Measurements from ENCODE around the gene CLK3.

Gene CLK3

DNA sequence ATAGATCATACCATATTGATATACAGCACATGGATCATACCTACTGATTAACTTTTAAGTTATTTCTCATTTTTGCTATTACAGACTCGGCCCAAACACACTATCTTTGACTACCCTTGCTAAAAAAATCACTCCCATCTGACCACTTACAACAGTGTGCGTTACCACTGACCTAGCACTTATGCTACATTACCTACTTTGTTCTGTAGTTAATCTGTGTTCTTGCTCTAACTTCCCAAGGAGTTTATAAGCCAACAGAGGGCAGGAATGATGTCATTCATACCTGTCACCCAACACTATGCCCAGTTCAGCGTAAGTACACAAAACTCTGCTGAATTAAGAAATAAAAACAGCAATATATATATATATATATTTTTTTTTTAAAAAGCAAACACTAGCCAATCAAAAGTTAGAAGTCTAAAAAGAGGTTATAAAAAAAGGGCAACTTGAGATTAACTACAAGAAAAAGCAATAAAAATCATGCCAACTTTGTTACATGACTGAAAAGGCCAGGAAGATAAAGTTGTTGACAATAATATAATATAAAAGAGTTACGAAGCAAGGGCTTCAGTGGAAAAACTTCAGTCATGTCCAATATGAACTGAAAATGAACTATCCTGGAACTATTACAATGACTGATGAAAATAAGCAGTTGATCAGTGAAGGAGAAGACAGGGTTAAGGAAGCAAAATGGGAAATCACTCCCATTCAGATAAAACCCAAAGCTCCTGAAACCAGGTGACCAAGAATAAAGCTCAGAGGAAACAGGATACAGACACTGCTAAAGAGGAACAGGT lies 46.6 kb downstream of the CLK3 start:
- Histone ChIP-seq H4K20me1 (ENCODE audit: low read depth, low read length) (no peaks in the 10 kb centered on the region), H3K9me3 (ENCODE audit: insufficient read depth, low read length) (no peaks in the 10 kb centered on the region), H3K9ac (ENCODE audit: low read length) (no peak overlapping the region), H3K4me2 (ENCODE audit: low read depth, low read length, poor library complexity, severe bottlenecking) (no peak overlapping the region), H3K4me3 (ENCODE audit: insufficient read depth, low read length, poor library complexity, severe bottlenecking) (no peak overlapping the region), H2AFZ (ENCODE audit: low read depth, low read length, severe bottlenecking) (no peak overlapping the region), H3K27ac (ENCODE audit: low read depth, low read length) (no peak overlapping the region), H3K36me3 (ENCODE audit: low read length) (peaks cover 5% of the 10 kb centered on the region; the same call in 1 of the 2 replicates), H3K9me2 (replicated peaks; ENCODE audit: insufficient read depth, low read length) (no peaks in the 10 kb centered on the region), H3F3A (ENCODE audit: insufficient read depth) (0 out of 2 replicates have a peak, but pooled peaks cover 4% of the 10 kb centered on the region), H3K27me3 (ENCODE audit: low read length) (no peaks in the 10 kb centered on the region), H3K79me2 (ENCODE audit: insufficient read depth, low read length) (0 out of 2 replicates have a peak, but pooled peaks cover 11% of the 10 kb centered on the region)
- TF ChIP-seq, protein P1, sequence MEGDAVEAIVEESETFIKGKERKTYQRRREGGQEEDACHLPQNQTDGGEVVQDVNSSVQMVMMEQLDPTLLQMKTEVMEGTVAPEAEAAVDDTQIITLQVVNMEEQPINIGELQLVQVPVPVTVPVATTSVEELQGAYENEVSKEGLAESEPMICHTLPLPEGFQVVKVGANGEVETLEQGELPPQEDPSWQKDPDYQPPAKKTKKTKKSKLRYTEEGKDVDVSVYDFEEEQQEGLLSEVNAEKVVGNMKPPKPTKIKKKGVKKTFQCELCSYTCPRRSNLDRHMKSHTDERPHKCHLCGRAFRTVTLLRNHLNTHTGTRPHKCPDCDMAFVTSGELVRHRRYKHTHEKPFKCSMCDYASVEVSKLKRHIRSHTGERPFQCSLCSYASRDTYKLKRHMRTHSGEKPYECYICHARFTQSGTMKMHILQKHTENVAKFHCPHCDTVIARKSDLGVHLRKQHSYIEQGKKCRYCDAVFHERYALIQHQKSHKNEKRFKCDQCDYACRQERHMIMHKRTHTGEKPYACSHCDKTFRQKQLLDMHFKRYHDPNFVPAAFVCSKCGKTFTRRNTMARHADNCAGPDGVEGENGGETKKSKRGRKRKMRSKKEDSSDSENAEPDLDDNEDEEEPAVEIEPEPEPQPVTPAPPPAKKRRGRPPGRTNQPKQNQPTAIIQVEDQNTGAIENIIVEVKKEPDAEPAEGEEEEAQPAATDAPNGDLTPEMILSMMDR (IDR thresholded peaks at IDR 0.05; ENCODE audit: insufficient read depth, low read length, poor library complexity, severe bottlenecking) = no peak
- no peak for TF ChIP-seq EZH2phosphoT487 (conservative IDR thresholded peaks at IDR 0.05; ENCODE audit: low read length)

DNA sequence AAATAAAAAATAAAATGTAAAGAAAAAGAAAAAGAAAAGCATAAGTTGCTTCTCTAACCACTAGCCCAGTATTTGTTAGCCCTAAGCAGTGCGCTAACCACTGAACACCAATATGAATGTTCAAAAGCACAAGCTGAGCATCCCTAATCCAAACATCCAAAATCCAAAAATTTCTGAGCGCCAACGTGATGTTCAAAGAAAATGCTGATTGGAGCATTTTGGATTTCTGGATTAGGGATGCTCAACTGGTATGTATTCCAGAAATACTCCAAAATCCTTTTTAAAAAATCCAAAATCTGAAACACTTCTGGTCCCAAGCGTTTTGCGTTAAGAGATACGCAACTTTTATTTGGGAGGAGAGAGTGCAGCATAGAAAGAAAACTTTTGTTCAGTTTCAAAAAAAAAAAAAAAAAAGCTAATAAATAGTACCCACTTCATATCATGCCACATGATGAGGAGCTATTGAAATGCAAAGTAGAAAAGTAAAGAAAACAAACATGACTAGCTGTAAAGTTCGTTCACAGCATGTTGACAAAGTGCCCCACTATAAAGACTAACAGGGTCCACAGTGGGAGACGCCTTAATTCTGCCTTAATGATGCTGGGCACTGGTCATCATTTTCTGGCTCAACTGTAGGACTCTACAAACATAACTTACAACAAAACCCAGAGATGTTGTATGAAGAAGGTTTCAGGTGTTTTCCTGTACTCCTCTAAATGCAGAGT lies 47.8 kb downstream of the CLK3 start:
- no peaks in the 10 kb centered on the region for H3K9me2 ChIP-seq (replicated peaks; ENCODE audit: insufficient read depth, low read length)
- H3K4me3 ChIP-seq (ENCODE audit: insufficient read depth, low read length, poor library complexity, severe bottlenecking) = no peak overlapping the region
- H3K36me3 ChIP-seq (ENCODE audit: low read length) = peaks cover 5% of the 10 kb centered on the region; the same call in 1 of the 2 replicates
- 0 out of 2 replicates have a peak, but pooled peaks cover 11% of the 10 kb centered on the region for H3K79me2 ChIP-seq (ENCODE audit: insufficient read depth, low read length)
- TF ChIP-seq, protein P1 (IDR thresholded peaks at IDR 0.05; ENCODE audit: insufficient read depth, low read length, poor library complexity, severe bottlenecking) = no peak
- no peak for TF ChIP-seq EZH2phosphoT487 (conservative IDR thresholded peaks at IDR 0.05; ENCODE audit: low read length)
- no peaks in the 10 kb centered on the region for H4K20me1 ChIP-seq (ENCODE audit: low read depth, low read length)
- no peak overlapping the region for H3K9ac ChIP-seq (ENCODE audit: low read length)
- no peaks in the 10 kb centered on the region for H3K9me3 ChIP-seq (ENCODE audit: insufficient read depth, low read length)
- no peak overlapping the region for H3K4me2 ChIP-seq (ENCODE audit: low read depth, low read length, poor library complexity, severe bottlenecking)
- no peak overlapping the region for H2AFZ ChIP-seq (ENCODE audit: low read depth, low read length, severe bottlenecking)
- H3K27me3 ChIP-seq (ENCODE audit: low read length) = no peaks in the 10 kb centered on the region
- 0 out of 2 replicates have a peak, but pooled peaks cover 6% of the 10 kb centered on the region for H3F3A ChIP-seq (ENCODE audit: insufficient read depth)
- H3K27ac ChIP-seq (ENCODE audit: low read depth, low read length) = no peak overlapping the region

DNA sequence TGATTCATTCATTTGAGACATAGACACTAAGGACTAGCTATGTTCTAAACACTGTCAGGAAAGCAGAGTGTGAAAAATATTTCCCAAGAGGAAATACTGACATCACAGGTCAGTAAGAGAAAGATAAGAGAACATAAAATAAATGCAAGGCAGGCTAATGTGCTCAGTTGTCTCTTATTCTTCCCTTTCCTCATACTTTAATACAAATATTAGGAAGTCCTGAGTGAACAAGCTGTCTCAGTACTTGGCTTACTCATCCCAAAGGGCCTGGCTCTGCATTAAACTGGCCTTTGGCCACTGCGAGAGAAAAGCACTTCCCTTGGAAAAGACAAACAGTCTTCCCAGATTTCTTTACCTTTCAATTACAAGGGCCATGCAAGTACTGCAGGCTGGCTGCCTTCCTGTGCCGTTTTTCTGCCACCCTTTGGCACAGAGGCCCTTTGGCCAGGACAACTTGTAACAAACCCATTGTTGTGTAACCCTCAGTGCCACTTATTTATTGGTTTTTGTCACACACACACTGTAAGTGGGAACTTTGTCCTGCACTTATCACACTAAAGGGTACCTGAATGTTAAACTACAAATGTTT lies 48.5 kb downstream of the CLK3 start:
- Histone ChIP-seq H3K27ac (ENCODE audit: low read depth, low read length) (no peak overlapping the region), H3K27me3 (ENCODE audit: low read length) (no peaks in the 10 kb centered on the region), H3K4me3 (ENCODE audit: insufficient read depth, low read length, poor library complexity, severe bottlenecking) (no peak overlapping the region), H3K36me3 (ENCODE audit: low read length) (peaks cover 5% of the 10 kb centered on the region; the same call in 1 of the 2 replicates), H3K4me2 (ENCODE audit: low read depth, low read length, poor library complexity, severe bottlenecking) (no peak overlapping the region), H3K9ac (ENCODE audit: low read length) (no peak overlapping the region), H3K9me2 (replicated peaks; ENCODE audit: insufficient read depth, low read length) (no peaks in the 10 kb centered on the region), H3K9me3 (ENCODE audit: insufficient read depth, low read length) (no peaks in the 10 kb centered on the region), H3F3A (ENCODE audit: insufficient read depth) (0 out of 2 replicates have a peak, but pooled peaks cover 8% of the 10 kb centered on the region), H4K20me1 (ENCODE audit: low read depth, low read length) (no peaks in the 10 kb centered on the region), H3K79me2 (ENCODE audit: insufficient read depth, low read length) (0 out of 2 replicates have a peak, but pooled peaks cover 11% of the 10 kb centered on the region), H2AFZ (ENCODE audit: low read depth, low read length, severe bottlenecking) (no peak overlapping the region)
- no peak for TF ChIP-seq EZH2phosphoT487 (conservative IDR thresholded peaks at IDR 0.05; ENCODE audit: low read length)
- TF ChIP-seq, protein P1 (IDR thresholded peaks at IDR 0.05; ENCODE audit: insufficient read depth, low read length, poor library complexity, severe bottlenecking) = no peak
